Measurements from ENCODE around the gene PKN3. TPM values are rescaled to one million over a fixed set of nuclear protein-coding genes. Genes with fewer than 3 reads are reported as not detected.

Gene PKN3
- total and polyA plus RNA-seq, 4 donors, result 0.61 to 4.2 (median 1.5) TPM

GRCh38 chr9:128729302-128729701, 27.0 kb downstream of the PKN3 start:
- no peaks in the 10 kb centered on the region for H3K27me3 ChIP-seq (ENCODE audit: control insufficient read depth in 4 of 4, insufficient read depth in 4 of 4, low read length in 3 of 4)
- H3K9me3 ChIP-seq (ENCODE audit: control insufficient read depth in 4 of 4, low read length in 3 of 4), result no peaks in the 10 kb centered on the region
- WGBS, result 87% methylated on average over 5 of the region's 5 CpGs
- H3K27ac ChIP-seq (ENCODE audit: low read depth in 1 of 2, low read length in 2 of 2), result no peak overlapping the region
- no peak overlapping the region for H3K9ac ChIP-seq (ENCODE audit: low read depth in 1 of 2, low read length in 2 of 2)
- TF ChIP-seq RXRA (IDR thresholded peaks at IDR 0.05) (no peak), GABPA (IDR thresholded peaks at IDR 0.05 in 1 of 2, conservative IDR thresholded peaks at IDR 0.05 in 1 of 2) (no peak), EGR1 (IDR thresholded peaks at IDR 0.05; ENCODE audit: low read depth in 2 of 2) (no peak), TAF1 (conservative IDR thresholded peaks at IDR 0.05) (no peak), ATF3 (IDR thresholded peaks at IDR 0.05) (no peak), CTCF (IDR thresholded peaks at IDR 0.05; ENCODE audit: low read depth, low read length, missing input control) (no peak), SP1 (IDR thresholded peaks at IDR 0.05) (no peak), JUND (IDR thresholded peaks at IDR 0.05) (no peak), HNF4G (IDR thresholded peaks at IDR 0.05) (no peak), NR2F2 (IDR thresholded peaks at IDR 0.05) (no peak), FOXA1 (IDR thresholded peaks at IDR 0.05) (no peak), YY1 (IDR thresholded peaks at IDR 0.05) (no peak), RAD21 (IDR thresholded peaks at IDR 0.05) (no peak), HNF4A (conservative IDR thresholded peaks at IDR 0.05) (no peak), ZBTB33 (IDR thresholded peaks at IDR 0.05) (no peak), MAX (IDR thresholded peaks at IDR 0.05) (no peak), REST (IDR thresholded peaks at IDR 0.05) (no peak), FOXA2 (IDR thresholded peaks at IDR 0.05) (no peak)
- H3K4me1 ChIP-seq (ENCODE audit: control insufficient read depth in 4 of 4, insufficient read depth in 4 of 4, low read length in 3 of 4), result peaks cover 0 to 7% (median 5%) of the 10 kb centered on the region in 4 donors
- H3K36me3 ChIP-seq (ENCODE audit: control insufficient read depth in 4 of 4, insufficient read depth in 3 of 4, low read depth in 1 of 4, low read length in 3 of 4), result peaks cover 5 to 24% (median 13%) of the 10 kb centered on the region in 4 donors
- no peak overlapping the region for H3K4me3 ChIP-seq (ENCODE audit: low read depth in 1 of 3, low read length in 3 of 3)
- no peak for DNase-seq (ENCODE audit: low spot score)

Measured in liver (tissue), 9 donors.